GM20431 (cell line): ENCODE measurements around the gene SPRR2D.
"Not testable (repeated sequence)": the region's sequence is repeated elsewhere in the genome, so short reads cannot be mapped to it uniquely, and the experiment has no call there.

Experiments
- in situ Hi-C: fragments of 300-500 bp; cut with MseI, MboI; formaldehyde crosslinking; loops from one replicate; pipeline ENCODE4 v1.15.0; 2020; ENCODE audit warnings: low sequenced_read_pairs; ENCODE audit not compliant: unreplicated experiment

The SPRR2D gene

DNA sequence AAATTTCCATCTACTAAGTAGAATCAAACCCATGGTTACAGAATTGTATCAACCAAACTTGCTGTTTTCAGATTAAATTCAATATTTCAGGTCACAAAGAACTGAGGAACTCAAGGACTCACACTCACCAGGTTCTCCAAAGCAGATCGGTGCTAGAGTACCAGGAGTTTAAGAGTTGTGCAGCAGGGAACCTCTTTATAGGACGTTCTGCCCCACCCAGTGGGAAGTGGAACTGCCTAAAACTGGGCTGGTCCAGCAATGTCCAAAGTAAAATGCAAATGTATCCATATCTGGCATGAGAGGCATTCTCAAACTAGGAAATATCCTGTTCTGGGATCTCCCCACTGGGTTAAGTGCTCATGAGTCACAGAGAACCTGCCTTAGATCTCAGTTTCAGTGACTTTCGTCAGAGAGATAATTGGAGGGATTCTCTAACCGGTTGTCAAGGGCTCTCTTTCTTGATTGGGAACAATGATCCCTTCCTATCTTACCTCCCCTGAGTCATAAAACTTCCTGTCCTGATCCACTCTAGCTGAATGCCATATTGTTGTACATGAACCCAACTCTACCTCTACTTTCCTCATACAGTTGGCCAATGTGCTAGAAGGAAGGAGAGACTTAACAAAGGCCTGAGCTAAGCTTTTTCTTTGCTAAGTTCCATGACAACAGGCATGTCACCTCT lies at the start of gene SPRR2D:
SPRR2D (minus strand) TSS at position 171 of the 682 bp plus-strand sequence. CDS start 774 bp downstream, outside the sequence.
- in situ Hi-C loops: no loop called here

GRCh38 chr1:153087652-153088051 lies 46.7 kb upstream of the SPRR2D start:
- in situ Hi-C loops: no loop called here

DNA sequence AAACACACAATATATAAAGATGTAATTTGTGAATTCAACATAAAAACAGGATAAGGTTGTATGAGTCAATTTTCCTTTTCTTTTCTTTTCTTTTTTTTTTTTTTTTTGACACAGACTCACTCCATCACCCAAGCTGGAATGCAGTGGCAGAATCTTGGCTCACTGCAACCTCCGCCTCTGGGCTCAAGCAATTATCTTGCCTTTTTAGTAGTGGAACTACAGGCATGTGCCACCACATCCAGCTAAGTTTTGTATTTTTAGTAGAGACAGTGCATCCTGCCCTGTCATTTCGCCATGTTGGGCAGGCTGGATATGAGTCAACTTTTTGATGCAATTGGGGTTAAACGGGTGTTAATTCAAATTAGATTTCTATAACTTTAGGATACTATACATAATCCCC lies 40.8 kb upstream of the SPRR2D start:
- in situ Hi-C loops: no loop called here

- in situ Hi-C loops: no loop called here
These were observed 32.1 kb upstream of the SPRR2D start for GRCh38 chr1:153072806-153073726.

DNA sequence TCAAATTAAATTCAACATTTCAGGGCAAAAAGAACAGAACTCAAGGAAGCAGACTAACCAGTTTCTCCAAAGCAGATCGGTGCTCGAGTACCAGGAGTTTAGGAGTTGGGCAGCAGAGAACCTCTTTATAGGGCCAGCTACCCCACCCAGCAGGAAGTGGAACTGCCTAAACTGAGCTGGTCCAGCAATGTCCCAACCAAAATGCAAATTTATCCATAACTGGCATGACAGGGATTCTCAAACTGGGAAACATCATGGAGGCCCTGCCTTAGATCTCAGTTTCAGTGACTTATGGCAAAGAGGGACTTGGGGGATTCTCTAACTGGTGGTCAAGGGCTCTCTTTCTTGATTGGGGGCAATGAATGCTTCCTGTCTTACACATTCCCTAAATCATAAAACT lies 30.6 kb upstream of the SPRR2D start, which contains the start of gene SPRR2B:
SPRR2B (minus strand) TSS at position 101 of the 400 bp plus-strand sequence. CDS start 772 bp downstream, outside the sequence.
- in situ Hi-C loops: no loop called here

DNA sequence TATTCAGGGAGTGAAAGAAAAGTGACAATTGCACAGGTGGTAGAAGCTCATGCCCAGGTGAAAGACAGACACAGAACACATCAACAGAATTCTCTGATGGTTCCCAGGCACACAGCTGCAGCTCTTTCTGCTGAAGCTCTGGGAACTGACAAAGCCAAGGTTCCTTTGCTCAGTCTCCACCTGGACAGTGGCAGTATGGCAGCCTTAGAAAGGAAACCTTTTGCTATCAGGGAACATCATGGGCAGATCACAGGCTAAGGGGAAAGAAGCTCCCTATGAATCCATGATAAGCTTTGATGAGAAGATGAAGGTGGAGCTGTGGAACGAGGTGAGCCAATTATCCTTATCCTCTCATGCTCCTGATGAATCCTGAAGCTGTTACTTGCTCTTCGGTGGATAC lies 29.3 kb upstream of the SPRR2D start:
- in situ Hi-C loops: no loop called here

DNA sequence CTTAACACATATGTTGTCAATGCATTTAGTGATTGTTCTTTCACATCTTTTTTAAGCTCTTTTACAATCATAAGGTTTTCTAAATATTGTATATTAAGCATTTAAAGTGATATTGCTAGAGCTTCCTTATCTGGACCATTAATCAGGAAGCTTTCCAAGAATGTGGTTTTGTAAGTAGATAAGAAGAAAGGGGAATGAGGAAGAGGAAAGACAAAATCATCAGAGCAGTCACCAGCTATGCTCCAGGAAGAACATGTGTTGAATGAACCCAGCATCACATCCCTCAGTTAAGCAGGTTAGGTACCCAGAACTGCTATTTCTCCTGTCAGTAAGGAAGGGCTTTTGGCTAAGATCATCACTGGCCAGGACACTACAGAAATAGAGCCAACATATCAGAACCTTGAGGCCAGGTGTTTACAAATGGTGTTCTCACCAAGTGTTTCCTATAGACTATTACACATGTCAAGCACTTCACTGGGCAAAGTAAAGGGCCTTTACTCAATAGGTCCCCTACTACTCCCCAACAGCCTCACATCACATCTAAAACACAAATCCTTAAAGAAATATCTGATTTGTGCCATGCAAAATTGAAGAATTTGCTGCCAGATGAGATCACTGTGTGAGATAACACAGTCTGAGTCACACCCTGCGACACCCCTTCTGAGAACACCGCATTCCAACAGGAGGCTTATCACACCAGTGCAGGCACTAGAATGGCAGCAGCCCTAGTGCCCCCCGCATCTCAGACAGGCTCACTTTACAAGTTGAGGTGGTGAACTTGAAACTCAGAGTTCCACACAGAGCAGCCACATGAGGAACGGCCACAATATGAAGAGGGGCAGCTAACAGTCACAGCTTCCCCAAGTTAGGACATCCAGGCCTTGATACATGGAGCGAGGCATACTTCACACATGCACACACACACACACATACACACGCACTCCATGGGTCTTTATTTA lies 18.2 kb upstream of the SPRR2D start:
- in situ Hi-C loops: no loop called here

DNA sequence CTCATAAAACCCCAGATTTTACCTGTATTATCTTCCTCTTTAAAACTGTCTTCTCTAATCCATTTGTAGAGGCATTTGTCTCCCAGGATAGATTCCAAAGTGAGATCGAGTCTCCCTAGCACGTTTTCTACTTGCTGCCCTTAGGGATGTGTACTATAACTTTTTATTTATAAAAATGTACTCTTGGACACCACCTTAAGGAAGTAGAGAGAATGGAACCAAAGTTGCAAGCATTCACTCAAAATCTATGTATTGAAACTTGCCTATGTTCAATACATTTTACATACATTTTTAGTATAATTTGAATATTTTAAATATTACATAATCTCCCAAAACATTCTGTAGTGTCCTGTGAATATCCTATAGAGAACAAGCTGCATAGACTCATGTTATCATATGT lies 17.2 kb upstream of the SPRR2D start:
- in situ Hi-C loops: no loop called here

GRCh38 chr1:153057375-153057774 lies 16.5 kb upstream of the SPRR2D start, which contains the start of gene SPRR2A:
SPRR2A (minus strand) TSS chr1:153057512; CDS start chr1:153056735, 777 bp downstream.
- in situ Hi-C loops: no loop called here

DNA sequence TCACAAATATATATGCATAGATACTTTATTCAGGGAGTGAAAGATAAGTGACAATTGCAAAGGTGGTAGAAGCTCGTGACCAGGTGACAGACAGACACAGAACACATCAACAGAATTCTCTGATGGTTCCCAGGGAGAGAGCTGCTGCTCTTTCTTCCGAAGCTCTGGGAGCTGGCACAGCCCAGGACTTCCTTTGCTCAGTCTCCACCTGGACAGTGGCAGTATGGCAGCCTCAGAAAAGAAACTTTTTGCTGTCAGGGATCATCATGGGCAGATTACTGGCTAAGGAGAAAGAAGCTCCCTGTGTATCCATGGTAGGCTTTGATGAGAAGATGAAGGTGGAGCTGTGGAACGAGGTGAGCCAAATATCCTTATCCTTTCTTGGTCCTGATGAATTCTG lies 15.2 kb upstream of the SPRR2D start:
- in situ Hi-C loops: not testable (repeated sequence)

DNA sequence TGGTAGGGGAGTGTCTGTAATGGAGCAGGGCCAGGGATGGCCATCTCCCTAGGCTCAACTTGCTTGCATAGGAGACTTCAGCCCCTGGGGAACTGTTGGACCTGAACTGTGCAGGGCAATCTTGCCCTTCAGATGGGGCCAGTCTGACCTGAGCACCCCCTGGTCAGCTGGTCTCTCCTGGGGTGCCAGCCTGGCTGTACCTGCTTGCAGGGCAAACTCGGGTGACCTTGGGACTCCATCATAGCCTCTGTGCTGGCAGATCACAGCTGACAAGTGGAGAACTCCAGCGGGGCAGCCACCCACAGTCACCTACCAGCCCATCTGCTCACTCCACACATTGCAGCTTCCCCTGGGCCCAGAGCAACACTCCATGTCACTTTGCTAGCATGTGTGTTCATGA lies 8.3 kb upstream of the SPRR2D start:
- in situ Hi-C loops: no loop called here

DNA sequence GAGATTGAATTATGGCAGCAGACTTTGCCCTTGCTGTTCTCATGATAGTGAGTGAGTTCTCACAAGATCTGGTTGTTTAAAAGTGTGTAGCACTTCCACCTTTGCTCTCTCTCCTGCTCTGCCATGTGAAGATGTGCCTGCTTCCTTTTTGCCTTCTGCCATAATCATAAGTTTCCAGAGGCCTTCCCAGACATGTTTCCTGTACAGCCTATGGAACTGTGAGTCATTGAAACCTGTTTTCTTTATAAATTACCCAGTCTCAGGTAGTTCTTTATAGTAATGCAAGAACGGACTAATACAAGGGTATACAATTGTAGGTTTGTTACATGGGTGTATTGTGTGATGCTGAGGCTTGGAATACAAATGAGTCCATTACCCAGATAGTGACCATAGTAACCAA lies 5.7 kb downstream of the SPRR2D start:
- in situ Hi-C loops: no loop called here

- in situ Hi-C loops: no loop called here
These were observed 8.1 kb downstream of the SPRR2D start for GRCh38 chr1:153032677-153033308.

- in situ Hi-C loops: no loop called here
These were observed 8.8 kb downstream of the SPRR2D start for GRCh38 chr1:153032073-153032472.

DNA sequence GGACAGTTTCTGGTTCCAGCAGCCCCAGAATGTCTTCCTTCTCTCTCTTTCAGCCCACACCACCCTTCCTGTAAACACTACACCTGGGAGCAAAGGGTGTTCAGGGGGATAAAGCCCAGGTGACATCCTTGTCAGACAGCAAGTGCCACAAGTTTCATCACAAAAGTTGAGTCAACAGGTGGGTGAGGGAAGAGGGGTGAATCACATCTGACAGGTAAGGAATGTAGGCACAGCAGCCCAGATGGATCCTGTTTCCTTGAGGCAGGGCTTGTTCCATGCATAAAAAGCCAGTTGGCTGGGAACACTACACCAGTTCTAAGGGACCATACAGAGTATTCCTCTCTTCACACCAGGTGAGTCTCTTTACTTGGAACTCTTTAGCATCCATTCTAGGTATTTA lies 10.0 kb downstream of the SPRR2D start, which contains the start of gene SPRR1B:
SPRR1B (plus strand) TSS at position 309 of the 400 bp plus-strand sequence. CDS start 1,143 bp downstream, outside the sequence.
- in situ Hi-C loops: no loop called here

DNA sequence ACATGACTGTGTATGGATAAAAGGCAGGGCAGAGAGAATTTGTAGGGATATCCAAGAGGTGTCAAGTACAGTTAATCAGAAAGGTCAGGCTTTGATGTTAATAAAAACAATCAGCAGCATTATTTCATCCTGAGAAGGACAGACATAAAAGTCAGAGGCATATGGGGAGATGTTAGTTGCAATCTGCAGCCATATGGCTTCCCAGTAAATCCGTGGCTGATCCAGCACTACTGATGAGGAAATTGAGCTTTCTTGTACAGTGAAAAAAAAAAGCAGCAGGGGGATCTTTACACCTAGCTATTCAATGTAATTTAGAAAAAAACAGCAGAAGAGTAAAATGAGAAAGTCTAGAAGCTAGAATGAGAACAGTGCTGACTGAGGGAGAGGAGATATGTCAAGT lies 12.2 kb downstream of the SPRR2D start:
- in situ Hi-C loops: no loop called here

DNA sequence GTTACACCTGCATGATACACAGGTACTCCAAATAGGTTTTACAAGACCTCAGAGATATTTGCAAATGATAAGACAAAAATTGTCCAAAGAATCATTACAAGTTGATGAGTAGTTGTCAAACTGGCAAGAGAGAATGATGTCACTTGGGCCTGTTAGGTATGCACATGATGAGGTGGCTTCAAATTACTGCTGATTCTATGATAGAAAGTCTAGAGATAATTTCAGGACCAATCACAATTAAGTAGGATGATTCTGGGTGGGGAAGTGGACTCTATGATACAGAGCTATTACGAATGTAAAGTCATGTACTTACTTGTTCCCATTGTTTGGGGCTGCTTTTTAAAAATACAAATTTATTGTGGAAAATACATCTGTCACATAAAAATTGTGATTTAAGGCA lies 15.1 kb downstream of the SPRR2D start:
- in situ Hi-C loops: no loop called here

DNA sequence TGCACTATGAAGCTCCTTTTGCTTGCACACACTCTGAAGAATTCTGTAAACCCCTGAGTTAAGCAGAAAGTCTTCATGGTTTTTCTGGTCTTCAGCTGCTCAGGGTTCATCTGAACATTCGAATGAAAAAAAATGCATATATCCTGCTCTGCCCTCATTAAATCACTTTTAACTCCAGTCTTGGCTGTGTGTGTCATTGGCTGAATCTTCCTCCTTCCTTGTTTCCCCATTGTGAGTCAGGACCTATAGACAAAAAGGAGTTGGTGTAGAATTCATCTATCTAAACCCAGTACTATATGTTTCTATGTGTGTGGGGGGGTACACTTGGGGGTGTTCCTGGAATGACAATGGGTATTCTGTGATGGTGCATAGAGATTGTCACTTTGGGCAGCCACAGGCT lies 16.5 kb downstream of the SPRR2D start:
- in situ Hi-C loops: no loop called here

DNA sequence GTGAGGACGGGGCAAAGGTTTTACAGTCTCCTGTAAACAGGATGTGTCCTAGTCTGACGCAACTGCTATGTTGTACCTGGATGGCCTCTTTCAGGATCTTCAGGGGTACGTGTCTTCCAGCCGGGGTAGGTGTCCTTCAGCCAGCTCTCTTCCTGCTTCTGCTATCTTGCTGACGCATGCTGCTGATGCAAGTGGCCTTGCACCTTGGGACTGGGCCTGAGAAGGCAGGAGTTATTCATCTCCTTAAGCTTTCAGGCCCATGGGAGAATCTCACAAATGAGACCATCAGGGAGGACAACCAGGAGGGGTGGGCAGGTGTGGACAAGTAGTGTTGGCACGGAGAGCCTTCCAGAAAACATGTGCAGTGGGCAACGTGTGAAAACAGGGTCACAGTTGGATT lies 17.8 kb downstream of the SPRR2D start:
- in situ Hi-C loops: no loop called here
